Cardiac fibroblast (primary cell): ENCODE results near the gene MMP13.
"Not testable (repeated sequence)": the region's sequence is repeated elsewhere in the genome, so short reads cannot be mapped to it uniquely, and the experiment has no call there.

Source experiments
- DNase-seq, 2 donors: peaks; one replicate each; pipeline versions ENCODE4 v3.0.0 to v3.0.0-alpha.2; 2010; ENCODE audit warnings: low read depth in 2 of 2
- H3K4me3 ChIP-seq, 2 donors: replicated peaks in 1 of 2; 1 replicate in 1 of 2; 2 replicates in 1 of 2; pipeline ENCODE4 v1.5.1; 2011; ENCODE audit warnings: low read depth in 2 of 2, low read length in 2 of 2, mild to moderate bottlenecking in 2 of 2, moderate library complexity in 1 of 2
- TF ChIP-seq, protein P1 (sequence below): IDR thresholded peaks from one replicate; pipeline ENCODE4 v1.5.1; 2011; ENCODE audit warnings: low read depth, mild to moderate bottlenecking, low read length, inconsistent platforms

Gene MMP13

DNA sequence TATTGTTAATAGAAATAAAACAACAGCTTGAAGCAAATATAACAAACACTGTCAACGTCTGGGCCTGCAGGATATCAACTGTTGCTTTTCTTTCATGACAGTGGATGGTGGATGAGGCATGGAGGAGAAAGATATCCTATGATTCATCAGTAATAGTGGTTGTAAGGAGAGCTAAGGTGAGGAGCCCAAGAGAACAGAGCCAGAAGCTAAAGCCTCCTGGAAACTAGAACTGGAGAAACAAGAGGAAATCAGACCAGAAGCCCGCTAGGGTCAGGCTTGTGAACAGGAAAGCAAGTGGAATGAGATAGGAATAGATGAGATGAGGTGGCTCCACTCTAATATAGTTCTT, 43.1 kb downstream of the MMP13 start:
- H3K4me3 ChIP-seq: no peak overlapping the region
- TF ChIP-seq, protein P1, sequence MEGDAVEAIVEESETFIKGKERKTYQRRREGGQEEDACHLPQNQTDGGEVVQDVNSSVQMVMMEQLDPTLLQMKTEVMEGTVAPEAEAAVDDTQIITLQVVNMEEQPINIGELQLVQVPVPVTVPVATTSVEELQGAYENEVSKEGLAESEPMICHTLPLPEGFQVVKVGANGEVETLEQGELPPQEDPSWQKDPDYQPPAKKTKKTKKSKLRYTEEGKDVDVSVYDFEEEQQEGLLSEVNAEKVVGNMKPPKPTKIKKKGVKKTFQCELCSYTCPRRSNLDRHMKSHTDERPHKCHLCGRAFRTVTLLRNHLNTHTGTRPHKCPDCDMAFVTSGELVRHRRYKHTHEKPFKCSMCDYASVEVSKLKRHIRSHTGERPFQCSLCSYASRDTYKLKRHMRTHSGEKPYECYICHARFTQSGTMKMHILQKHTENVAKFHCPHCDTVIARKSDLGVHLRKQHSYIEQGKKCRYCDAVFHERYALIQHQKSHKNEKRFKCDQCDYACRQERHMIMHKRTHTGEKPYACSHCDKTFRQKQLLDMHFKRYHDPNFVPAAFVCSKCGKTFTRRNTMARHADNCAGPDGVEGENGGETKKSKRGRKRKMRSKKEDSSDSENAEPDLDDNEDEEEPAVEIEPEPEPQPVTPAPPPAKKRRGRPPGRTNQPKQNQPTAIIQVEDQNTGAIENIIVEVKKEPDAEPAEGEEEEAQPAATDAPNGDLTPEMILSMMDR: no peak
- no peak for DNase-seq

DNA sequence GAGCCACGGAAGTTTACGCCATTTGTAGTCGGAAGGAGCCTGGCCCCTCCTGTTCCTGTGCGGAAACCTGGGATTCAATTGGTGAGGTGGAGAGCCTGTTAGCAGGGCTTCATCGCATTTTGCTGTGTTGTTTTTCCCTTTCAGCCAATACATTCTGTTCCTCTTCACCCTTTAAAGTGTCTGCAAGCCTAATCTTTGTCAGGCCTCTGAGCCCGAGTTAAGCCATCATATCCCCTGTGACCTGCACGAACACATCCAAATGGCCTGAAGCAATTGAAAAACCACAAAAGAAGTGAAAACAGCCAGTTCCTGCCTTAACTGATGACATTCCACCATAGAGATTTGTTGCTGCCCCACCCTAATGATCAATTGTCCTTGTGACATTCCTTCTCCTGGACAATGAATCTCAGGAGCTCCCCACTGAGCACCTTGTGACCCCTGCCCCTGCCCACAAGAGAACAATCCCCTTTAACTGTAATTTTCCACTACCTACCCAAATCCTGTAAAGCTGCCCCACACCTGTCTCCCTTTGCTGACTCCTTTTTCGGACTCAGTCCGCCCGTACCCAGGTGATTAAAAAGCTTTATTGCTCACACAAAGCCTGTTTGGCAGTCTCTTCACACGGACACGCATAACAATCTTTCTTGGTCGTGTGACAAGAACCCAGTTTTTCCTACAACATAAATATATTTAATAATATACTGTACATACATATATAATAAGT, 43.6 kb downstream of the MMP13 start:
- TF ChIP-seq, protein P1: no peak
- no peak overlapping the region for H3K4me3 ChIP-seq
- DNase-seq: no peak

DNA sequence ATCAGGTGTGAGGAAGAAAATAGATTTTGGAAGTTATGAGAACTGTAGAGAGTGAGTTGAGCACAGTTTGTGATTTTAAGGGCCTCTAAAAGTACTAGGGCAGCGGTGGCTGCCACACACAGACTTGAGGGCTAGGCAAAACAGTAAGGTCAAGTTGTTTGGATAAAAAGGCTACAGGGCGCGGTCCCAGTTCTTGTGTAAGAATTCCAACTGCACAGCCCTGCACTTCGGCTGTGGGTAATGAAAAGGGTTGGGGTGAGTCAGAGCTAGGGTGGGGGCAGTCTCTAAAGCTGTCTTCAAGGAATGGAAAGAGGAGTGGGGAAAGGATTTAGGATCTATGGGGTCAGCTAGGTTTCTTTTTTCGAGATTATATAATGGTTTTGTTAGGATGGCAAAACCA, 49.7 kb downstream of the MMP13 start:
- DNase-seq, H3K4me3 ChIP-seq: not testable (repeated sequence)

DNA sequence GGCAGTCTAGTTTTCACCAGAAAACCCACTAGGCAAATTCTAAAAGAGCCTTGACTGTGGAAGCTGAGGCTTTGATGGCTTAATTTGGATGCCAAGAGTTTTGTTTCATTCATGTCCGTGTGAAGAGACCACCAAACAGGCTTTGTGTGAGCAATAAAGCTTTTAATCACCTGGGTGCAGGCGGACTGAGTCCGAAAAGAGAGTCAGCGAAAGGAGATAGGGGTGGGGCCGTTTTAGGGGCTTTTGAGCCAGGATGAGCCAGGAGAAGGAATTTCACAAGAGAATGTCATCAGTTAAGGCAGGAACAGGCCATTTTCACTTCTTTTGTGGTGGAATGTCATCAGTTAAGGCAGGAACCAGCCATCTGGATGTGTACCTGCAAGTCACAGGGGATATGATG, 51.6 kb downstream of the MMP13 start:
- not testable (repeated sequence) for H3K4me3 ChIP-seq, DNase-seq

DNA sequence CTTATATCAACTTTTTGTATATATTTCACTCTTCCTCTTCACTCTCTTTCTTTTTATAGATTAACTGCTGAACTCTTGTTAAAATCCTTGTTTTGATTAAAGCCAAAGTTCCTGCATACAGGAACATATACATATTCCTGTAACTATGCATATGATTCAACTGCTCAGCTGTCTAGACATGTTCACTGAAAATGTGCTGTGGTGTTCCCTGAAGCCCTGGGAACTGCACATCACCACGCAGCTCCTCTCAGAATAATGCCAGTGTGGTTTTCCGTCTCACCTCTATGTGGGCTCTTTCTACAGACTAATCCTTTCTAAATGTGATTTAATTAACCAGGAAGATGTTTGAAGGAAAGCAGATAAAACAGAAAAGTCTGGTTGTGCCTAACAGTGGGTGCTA, 55.2 kb downstream of the MMP13 start:
- no peak overlapping the region for H3K4me3 ChIP-seq
- DNase-seq: no peak
- TF ChIP-seq, protein P1: no peak
